C4-2B (cell line): ENCODE data around the gene SNTG2.

Experiments used
- H3K27ac ChIP-seq: fragments of 450-650 bp; 2 replicates; pipeline ENCODE4 v1.5.1; 2017
- CTCF ChIP-seq: fragments of 450-650 bp; conservative IDR thresholded peaks from 2 replicates; pipeline ENCODE4 v1.5.1; 2017; ENCODE audit warnings: mild to moderate bottlenecking
- ZFX ChIP-seq: fragments of 450-650 bp; IDR thresholded peaks from 2 replicates; pipeline ENCODE4 v1.6.1; 2017

Gene SNTG2

GRCh38 chr2:1051075-1051474 is 100.4 kb downstream of the SNTG2 start:
- no peak overlapping the region for H3K27ac ChIP-seq
- peak; percentile 36 for TF ChIP-seq CTCF
- no peak for TF ChIP-seq ZFX

GRCh38 chr2:1052771-1053191 is 102.1 kb downstream of the SNTG2 start:
- no peak overlapping the region for H3K27ac ChIP-seq
- TF ChIP-seq ZFX: no peak

DNA sequence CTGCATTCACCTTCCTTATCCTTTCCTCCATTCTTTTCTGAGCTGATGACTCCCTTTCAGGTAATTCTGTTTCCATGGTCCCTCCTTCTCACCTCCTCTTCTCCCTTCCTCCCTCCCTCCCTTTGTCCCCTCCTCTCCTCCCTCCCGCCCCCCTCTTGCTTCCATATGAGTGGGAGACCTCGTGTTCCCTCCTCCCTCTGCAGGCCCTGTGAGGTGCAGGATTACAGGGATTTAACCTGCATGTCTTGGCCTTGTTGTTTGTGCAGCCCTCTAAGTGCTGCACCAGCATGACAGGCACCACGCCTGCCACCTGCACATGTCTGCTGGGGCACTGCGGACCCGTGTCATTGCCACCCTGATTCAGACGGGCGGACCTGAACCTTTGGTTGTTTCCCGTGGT is 103.1 kb downstream of the SNTG2 start:
- TF ChIP-seq CTCF: no peak
- TF ChIP-seq ZFX: no peak

DNA sequence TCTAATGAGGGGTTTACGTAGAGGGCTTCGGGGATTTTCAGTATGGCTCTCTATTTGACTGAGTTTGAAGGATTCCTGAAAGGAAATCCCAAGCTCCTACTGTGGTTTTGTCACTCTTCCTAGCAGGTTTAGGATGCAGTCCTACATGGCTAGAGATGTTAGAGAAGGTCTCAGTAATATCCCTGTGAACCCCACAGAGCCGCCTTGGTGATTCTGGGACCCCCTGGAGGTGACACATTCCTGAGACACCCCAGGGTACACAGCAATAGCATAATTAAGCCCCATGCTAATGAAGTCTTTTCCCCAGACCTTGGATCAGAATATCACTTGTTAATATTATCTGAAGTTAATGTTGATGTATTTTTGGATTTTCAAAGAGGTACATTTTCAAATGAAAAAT is 103.8 kb downstream of the SNTG2 start:
- H3K27ac ChIP-seq: no peak overlapping the region
- TF ChIP-seq ZFX (no peak), CTCF (no peak)

More for the DNA sequence above, 103.1 kb downstream of the SNTG2 start:
- H3K27ac ChIP-seq: no peak overlapping the region

DNA sequence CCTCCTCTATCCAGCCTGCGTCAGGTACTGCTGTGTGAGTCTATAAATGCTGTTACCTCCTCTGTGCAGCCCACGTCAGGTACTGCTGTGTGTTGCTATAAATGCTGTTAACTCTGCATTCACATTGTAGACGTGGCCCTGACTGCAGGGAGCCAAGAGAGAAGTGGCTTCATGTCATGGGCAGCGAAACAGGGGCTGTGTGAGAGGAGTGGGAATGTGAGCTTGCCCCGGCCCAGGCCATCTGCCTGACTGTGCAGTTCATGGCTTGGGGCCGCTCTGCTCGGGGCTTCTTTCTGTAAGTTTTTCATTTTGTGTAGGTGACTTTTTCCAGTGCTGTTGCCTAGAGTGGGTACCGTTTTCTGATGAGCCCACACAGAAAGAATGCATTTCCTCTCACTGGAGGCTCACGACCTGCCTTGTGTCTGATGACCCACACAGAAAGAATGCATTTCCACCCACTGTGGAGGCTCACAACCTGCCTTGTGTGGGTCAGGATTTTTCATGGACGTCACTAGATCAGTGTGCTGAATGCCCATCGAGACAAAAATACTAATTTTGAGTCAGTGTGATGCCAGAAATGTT is 104.5 kb downstream of the SNTG2 start:
- H3K27ac ChIP-seq: no peak overlapping the region
- no peak for TF ChIP-seq ZFX
- no peak for TF ChIP-seq CTCF

GRCh38 chr2:1060372-1060771 is 109.7 kb downstream of the SNTG2 start:
- no peak for TF ChIP-seq CTCF
- no peak for TF ChIP-seq ZFX

DNA sequence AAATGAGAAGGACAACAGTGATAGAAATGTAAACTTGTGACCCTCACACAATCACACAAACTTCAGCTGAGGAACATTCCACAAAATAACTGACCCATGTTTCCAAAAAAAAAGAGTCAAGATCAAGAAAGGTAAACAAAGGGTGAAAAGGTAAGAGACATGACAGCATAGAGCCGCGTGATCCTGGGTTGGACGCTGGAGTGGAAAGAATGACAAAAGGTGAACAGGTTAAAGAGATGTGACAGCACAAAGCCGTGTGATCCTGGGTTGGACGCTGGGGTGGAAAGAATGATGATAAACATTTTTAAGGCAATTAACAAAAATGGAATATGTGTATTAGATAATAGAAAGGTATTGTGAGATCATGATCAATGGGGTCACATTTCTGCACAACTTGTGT is 110.3 kb downstream of the SNTG2 start:
- no peak for TF ChIP-seq ZFX
- TF ChIP-seq CTCF: no peak
- H3K27ac ChIP-seq: no peak overlapping the region

More at GRCh38 chr2:1060372-1060771, 109.7 kb downstream of the SNTG2 start:
- no peak overlapping the region for H3K27ac ChIP-seq

DNA sequence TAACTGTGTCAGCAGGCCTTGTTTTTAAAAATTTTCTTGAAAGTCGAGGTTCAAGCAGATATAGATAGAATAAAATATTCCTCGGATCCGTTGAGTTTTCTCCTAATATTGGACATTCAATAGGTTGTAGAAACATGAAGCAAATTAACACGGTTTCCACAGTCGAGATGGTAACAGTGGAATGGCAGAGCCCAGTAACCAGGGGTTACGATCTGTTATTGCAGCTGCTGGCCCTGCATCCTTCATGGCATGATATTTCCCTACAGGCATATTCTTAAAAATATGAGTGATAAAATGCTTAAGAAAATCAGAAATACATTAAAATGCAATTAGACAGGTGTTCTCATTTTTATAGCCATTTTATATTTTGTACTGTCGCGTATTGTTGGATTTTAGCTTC is 117.6 kb downstream of the SNTG2 start:
- TF ChIP-seq ZFX: no peak
- TF ChIP-seq CTCF: no peak
- H3K27ac ChIP-seq: no peak overlapping the region
